GM19035 (cell line): ENCODE results near the gene RAET1L.
"Not testable (repeated sequence)": the region's sequence is repeated elsewhere in the genome, so short reads cannot be mapped to it uniquely, and the experiment has no call there.

ENCODE experiments used
- ATAC-seq: cut with Tn5 transposase; IDR thresholded peaks from one replicate; pipeline ENCODE4 v1.9.1; 2021; ENCODE audit not compliant: unreplicated experiment

RAET1L gene

GRCh38 chr6:150046943-150047342 is 21.6 kb upstream of the RAET1L start:
- no peak for ATAC-seq

- no peak for ATAC-seq
These were observed 19.4 kb upstream of the RAET1L start for GRCh38 chr6:150044621-150045145.

GRCh38 chr6:150043501-150044412 is 18.4 kb upstream of the RAET1L start:
- ATAC-seq: no peak

GRCh38 chr6:150043096-150043495 is 17.8 kb upstream of the RAET1L start:
- no peak for ATAC-seq

GRCh38 chr6:150038202-150039062 is 13.1 kb upstream of the RAET1L start:
- no peak for ATAC-seq

- ATAC-seq: no peak
These were observed 12.3 kb upstream of the RAET1L start for GRCh38 chr6:150037526-150038201.

- ATAC-seq: no peak
These were observed 10.7 kb upstream of the RAET1L start for GRCh38 chr6:150036081-150036480.

GRCh38 chr6:150033207-150033771 is 8.0 kb upstream of the RAET1L start:
- ATAC-seq: no peak

- ATAC-seq: no peak
These were observed 7.3 kb upstream of the RAET1L start for GRCh38 chr6:150032598-150032997.

GRCh38 chr6:150030611-150031010 is 5.3 kb upstream of the RAET1L start:
- ATAC-seq: no peak

GRCh38 chr6:150029749-150030148 is 4.4 kb upstream of the RAET1L start:
- peak; percentile 62 for ATAC-seq

GRCh38 chr6:150029276-150029675 is 3.9 kb upstream of the RAET1L start:
- no peak for ATAC-seq

- ATAC-seq: no peak
These were observed 3.5 kb upstream of the RAET1L start for GRCh38 chr6:150028799-150029198.

- no peak for ATAC-seq
These were observed 2.7 kb upstream of the RAET1L start for GRCh38 chr6:150027806-150028565.

GRCh38 chr6:150026976-150027805 is 1.9 kb upstream of the RAET1L start:
- no peak for ATAC-seq

- ATAC-seq: no peak
These were observed 631 bp downstream of the RAET1L start for GRCh38 chr6:150024646-150025155.

- ATAC-seq: not testable (repeated sequence)
These were observed 1.3 kb downstream of the RAET1L start for GRCh38 chr6:150024021-150024420.

GRCh38 chr6:150021870-150022269 is 3.5 kb downstream of the RAET1L start:
- ATAC-seq: not testable (repeated sequence)
